Measurements from ENCODE around the gene SSTR5.
"Not testable (repeated sequence)": the region's sequence is repeated elsewhere in the genome, so short reads cannot be mapped to it uniquely, and the experiment has no call there.

SSTR5 gene

GRCh38 chr16:1075546-1075945, 3.0 kb downstream of the SSTR5 start:
- DNase-seq (ENCODE audit: low read depth), result no peak

DNA sequence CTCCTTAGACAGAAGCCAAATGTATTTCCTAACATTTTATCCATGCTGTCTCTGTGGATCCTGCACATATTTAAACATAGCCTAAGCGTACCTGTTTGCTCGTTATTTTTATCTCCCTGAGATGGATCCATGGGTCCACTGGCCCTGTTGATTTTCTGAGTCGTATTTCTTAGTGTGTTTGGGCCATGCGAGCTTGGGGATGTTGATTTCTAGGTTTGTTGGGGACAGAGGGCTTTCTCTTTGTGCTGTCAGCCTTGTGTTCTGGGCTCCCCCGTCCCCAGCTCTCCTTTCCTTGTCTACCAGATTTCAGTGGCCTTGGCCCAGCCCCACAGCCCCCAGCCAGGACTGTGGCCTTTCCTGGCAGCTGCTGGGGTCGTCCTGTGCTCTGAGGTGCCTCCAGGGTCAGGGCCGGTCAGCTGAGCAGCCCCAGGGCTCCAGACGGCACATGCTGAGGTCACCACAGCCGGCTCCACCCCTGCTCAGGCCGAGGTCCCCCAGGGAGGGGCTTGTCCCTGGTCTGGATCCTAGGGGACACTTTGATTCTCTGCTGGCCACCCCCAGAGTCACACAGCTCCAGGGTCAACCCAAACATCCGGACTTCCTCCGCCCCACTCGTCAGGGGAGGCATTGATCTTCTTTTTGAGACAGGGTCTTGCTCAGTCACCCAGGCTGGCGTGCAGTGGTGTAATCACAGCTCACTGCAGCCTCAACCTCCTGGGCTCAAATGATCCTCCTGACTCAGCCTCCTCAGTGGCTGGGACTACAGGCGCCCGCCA, 4.4 kb downstream of the SSTR5 start:
- DNase-seq (ENCODE audit: low read depth), result no peak

- DNase-seq (ENCODE audit: low read depth), result no peak
These were observed 5.5 kb downstream of the SSTR5 start for GRCh38 chr16:1077877-1078578.

GRCh38 chr16:1078579-1079021, 6.1 kb downstream of the SSTR5 start:
- no peak for DNase-seq (ENCODE audit: low read depth)

GRCh38 chr16:1079341-1079740, 6.8 kb downstream of the SSTR5 start:
- no peak for DNase-seq (ENCODE audit: low read depth)

DNA sequence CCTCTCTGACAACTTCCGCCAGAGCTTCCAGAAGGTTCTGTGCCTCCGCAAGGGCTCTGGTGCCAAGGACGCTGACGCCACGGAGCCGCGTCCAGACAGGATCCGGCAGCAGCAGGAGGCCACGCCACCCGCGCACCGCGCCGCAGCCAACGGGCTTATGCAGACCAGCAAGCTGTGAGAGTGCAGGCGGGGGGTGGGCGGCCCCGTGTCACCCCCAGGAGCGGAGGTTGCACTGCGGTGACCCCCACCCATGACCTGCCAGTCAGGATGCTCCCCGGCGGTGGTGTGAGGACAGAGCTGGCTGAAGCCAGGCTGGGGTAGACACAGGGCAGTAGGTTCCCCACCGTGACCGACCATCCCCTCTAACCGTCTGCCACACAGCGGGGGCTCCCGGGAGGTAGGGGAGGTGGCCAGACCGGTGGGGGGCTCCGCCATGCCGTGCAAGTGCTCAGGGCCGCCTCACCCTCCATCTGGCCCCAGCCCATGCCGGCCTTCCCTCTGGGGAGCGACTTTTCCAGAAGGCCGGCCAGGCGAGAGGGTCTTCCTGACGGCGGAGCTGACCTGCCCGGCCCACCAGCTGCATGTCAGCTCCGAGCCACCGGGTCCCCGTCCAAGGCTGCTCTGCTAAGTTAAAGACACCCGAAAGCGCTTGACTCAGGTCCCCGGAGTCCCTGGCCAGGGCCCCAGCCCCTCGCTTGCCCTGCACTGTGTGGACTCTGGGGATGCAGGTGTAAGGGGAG, 7.4 kb downstream of the SSTR5 start:
- DNase-seq (ENCODE audit: low read depth), result no peak

DNA sequence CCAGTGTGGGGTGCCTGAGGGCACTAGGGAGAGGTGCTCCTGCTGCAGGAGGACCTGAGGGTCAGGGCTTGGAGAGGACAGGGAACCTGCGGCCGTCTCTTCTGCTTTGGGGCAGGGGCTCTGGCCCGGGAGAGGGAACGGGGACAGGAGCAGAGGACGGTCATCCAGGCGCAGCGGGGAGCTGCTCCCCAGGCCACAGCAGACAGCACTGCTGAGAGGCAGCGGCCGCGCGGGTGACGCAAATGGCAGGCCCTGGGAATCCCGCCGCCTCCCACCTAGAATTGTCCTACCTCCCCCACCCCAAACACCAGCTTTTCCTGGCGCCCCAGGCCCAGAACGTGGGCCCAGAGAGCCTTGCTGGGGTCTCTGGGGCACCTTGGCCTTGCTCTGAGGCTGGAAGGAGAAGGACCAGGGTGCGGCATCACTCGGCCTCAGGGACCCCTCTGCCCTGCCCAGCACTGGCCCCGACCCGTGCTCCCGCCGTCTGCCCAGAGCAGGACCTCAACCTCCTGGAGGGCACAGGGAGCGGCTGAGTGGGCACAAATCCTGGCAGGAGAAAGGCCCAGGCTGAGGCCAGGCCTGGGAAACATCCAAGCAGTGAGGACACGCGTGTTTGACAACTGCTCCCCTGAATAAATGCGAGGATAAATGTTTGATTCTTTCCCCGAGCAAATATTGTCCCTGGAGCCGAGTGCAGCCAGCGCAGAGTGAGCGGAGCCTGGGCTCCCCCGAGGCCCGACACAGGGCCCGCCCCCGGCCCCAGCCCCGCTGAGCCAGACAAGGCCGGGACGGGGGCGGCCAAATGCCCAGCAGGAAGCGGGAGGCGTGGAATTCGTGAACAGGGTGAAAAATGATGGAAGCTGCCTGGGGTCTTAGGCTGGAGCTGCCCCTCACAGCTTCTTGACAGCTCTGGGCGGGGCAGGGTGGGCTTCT, 8.5 kb downstream of the SSTR5 start:
- DNase-seq (ENCODE audit: low read depth), result no peak

DNA sequence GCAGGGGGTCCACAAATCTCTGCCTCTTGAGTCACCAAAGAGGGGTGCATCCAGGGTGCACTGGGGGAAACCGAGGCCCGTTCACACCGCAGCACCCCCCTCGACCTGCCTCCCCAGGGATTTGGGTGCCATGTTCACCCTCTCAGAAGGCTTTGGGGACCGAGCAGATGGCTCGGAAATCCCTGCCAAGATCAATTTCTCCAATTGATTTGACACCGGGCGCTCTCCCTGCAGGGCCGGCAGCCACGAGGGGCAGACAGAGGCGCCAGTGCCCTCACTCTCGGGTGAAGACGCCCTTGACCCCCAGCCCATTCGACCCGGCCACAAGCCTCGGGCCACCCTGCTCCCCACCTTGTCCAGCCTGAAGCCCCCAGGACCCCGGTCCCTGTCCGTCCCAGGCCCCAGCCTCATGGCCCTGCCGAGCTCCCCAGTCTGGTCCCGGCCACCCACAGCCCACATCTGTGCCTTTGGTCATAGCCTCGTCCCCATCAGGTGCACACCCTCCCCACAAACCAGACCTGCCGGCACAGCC, 9.3 kb downstream of the SSTR5 start:
- DNase-seq (ENCODE audit: low read depth), result no peak

DNA sequence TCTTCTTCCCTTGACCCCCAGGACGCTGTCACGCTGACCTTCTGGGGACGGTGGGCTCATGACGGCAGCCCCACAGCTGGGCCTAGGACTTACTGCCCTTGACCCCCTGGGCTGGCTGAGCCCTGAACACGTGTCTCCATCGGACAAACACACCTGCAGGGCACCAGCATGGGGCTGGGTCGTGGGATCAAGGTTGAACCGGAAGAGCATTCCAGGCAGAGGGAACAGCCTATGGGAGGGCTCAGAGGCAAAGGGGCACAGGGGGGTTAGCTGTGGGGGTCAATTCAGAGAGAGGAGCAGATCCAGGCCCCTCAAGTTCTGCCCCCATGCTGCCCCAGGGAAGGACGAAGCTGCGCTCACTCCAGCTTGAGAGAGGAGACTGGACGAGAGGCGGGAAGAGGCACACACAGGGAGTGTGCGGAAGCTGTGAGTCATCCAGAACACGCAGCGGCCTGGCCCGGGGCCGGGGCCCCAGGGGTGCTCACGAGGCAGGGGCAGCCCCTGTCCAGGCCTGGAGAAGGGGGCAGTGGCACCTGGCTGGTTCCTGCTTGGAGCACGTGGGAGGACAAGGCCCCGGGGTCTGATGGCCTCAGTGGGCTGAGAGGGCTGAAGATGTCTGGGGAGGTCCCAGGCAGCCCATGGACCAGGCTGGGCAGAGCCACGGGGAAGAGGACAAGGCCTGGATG, 9.9 kb downstream of the SSTR5 start:
- no peak for DNase-seq (ENCODE audit: low read depth)

GRCh38 chr16:1082952-1083675, 10.6 kb downstream of the SSTR5 start:
- DNase-seq (ENCODE audit: low read depth), result no peak

- DNase-seq (ENCODE audit: low read depth), result no peak
These were observed 12.4 kb downstream of the SSTR5 start for GRCh38 chr16:1084971-1085370.

- not testable (repeated sequence) for DNase-seq (ENCODE audit: low read depth)
These were observed 13.9 kb downstream of the SSTR5 start for GRCh38 chr16:1086443-1086842.

DNA sequence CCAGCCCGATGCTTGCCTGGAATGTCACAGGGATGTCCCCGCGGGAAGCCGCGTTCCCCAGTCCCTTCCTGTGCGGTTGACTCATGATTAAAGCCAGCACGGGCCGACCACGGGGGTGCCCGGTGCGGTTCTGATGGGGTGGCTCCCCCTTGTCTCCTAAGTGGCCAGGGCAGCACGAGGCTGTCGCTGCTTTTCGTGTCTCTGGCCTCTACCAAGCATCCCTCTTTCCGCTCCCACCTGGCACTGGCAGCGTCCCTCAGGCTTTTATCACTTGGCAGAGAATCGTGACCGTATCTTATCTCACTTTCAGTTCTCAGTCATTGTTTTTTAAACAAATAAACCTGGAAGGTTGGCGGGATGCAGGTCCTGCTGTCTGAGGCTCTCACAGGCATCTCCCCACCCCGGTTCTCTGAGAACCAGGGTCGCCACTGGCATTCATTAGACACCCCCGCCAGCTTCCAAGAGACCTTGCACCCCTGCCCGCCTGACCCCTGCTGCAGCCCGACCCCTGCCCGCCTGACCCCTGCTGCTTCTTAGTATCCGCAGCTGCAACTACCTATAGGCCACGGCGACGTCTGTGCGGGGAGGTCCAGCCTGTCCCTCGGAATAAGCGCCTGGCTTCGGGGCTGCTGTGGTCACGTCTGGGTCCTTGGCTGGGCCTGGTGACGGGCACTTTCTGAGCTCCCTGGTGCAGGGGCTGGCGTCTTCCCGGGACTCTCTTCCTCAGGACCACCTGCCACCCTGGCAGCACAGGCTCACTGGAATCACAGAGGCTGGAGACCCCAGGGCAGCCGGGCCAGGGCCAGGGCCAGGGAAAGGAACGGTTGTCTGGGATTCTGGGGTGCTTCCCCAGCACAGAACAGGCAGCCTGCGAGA, 16.0 kb downstream of the SSTR5 start:
- DNase-seq (ENCODE audit: low read depth), result no peak

DNA sequence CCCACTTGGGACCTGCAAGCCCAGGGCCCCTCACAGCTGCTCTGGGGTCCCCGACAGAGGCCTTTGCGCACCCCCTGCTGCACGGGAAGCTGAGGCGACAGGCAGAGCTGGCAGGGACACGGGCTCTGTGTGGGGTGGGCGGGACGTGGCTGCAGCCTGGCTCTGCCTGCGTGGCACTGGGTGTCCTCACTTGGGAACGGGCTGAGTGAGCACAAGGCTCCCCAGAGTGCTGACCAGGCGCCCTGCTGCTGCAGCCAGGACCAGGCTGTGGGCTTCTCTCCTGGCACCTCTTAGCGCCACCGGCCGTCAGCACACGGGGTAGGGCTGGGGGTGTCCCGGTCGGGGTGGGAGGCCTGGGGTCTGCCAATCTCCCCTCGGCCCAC, 16.9 kb downstream of the SSTR5 start:
- DNase-seq (ENCODE audit: low read depth), result no peak

GRCh38 chr16:1089822-1090619, 17.5 kb downstream of the SSTR5 start:
- no peak for DNase-seq (ENCODE audit: low read depth)

DNA sequence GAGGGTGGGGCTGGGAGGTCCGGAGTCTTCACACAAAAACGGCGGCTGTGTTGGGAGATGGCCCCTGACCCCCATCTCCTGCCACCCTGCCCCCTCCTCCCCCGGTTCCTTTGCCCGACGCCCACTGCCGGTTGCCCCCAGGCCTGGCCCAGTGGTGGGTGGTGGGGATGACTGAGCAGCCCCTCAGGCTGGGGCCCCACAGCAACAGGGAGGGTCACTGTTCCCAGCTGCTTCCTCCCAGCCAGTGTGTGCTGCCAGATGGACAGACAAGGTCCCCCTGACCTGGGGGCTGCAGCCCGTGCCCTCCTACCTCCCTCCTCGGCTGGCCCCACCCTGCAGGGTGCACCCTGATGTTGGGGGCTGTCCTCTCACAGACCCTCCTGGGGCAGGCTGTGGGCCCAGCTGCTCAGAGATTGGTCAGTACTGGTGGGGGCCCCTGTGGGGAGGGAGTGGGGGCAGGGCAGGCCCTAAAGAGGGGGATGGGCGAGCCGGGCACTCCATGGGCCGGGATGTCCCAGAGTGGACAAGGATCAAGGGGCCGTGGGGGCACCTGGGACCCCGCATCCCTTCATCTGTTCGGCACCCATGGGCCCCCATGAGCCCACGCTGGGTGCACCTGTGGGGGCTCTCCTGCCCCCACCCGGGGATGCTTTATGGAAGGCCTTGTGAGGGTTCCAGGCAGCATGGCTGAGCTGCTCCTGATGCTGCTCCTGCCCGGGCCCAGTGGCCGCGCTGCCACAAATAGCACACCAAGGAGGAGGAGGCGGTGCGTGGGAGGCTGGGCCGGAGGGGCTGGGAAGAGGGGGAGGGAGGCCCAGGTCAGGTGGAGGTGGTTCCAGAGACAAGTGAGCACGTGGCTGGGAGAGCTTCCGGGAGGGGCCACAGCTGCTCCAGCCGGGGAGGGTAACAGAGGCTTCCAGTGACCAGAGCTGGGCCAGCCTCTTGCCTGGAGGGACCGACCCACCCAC, 18.4 kb downstream of the SSTR5 start:
- DNase-seq (ENCODE audit: low read depth), result no peak

GRCh38 chr16:1091992-1092552, 19.5 kb downstream of the SSTR5 start:
- DNase-seq (ENCODE audit: low read depth), result no peak
